K562 (cell line): ENCODE measurements around the gene SLC22A7. TPM values are rescaled to one million over a fixed set of nuclear protein-coding genes. Genes with fewer than 3 reads are reported as not detected.

Source experiments
- IFI16 ChIP-seq: fragments of 250-450 bp; sonication (Bioruptor Pico); IDR thresholded peaks from 2 replicates; pipeline ENCODE4 v2.1.2; 2022; ENCODE audit warnings: mild to moderate bottlenecking, inconsistent platforms
- RBM39 ChIP-seq: fragments of 200-400 bp; formaldehyde crosslinking; optimal IDR thresholded peaks from 2 replicates; pipeline ENCODE3; 2018; ENCODE audit warnings: low read depth, low read length
- RCOR1 ChIP-seq, 2 experiments: IDR thresholded peaks; 2 replicates each; pipeline ENCODE4 v1.6.1; 2012; ENCODE audit warnings: low read depth in 2 of 2, low read length in 2 of 2, borderline replicate concordance in 1 of 2, improper control_type of control experiment in 1 of 2
- polyA plus RNA-seq, 8 experiments: library from polyadenylated mRNA; depleted of rRNA in 4 of 8; stranded (reverse) in 5 of 8; unstranded in 3 of 8; fragments of >200 nt; fragmentation: Nextera tagmentation in 2 of 8; fragmentation: Illumina TruSeq in 1 of 8; extraction: Ambion mirVana in 2 of 8; extraction: Trizol in 1 of 8; gene quantifications; 2 replicates each; pipeline versions ENCODE4 v1.2.1 to v1.2.3, GENCODE V29; 2011 to 2014; ENCODE audit warnings: inconsistent platforms in 1 of 8, missing spikeins in 1 of 8
- total RNA-seq, 7 experiments: library from RNA; depleted of rRNA in 6 of 7; stranded (reverse); fragments of >200 nt in 6 of 7; fragmentation: Illumina TruSeq in 2 of 7; extraction: Trizol in 2 of 7; gene quantifications; 2 replicates each; pipeline versions ENCODE4 v1.2.1 to v1.2.3, GENCODE V29; 2011 to 2021; ENCODE audit warnings: low replicate concordance in 1 of 7
- TF ChIP-seq, protein P1 (sequence below): fragments of 250-450 bp; sonication (Bioruptor Pico); IDR thresholded peaks from 2 replicates; pipeline ENCODE4 v1.5.0; 2020; ENCODE audit warnings: mild to moderate bottlenecking, borderline replicate concordance
- TF ChIP-seq, protein P2 (sequence below): IDR thresholded peaks from 3 replicates; pipeline ENCODE4 v1.6.1; 2011; ENCODE audit warnings: borderline replicate concordance, mild to moderate bottlenecking, moderate library complexity; ENCODE audit not compliant: insufficient read length; ENCODE audit errors: extremely low read depth

SLC22A7 gene
- total and polyA plus RNA-seq, 9 of the 15 experiments (the other 6 are each of a cell fraction or from before 2014, with no cell fraction given), result not detected

DNA sequence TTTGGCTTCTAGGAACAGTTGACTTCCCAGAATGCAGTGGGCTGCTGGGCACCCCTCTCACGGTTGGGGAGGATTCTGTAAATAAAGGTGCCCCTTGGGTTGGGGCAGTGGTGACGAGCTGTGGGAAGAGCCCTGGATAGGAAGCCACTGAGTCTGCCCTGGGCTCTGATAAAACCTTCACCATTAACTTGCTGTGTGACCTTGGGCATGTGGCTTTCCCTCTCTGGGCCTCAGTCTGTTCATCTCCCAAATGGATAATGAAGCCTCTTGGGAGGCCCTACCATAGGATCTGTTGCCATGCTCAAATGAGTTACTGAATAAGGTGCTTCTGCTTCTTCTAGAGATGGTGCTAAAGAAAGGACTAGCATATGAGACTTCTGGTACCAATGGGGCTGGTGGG lies 6.8 kb downstream of the SLC22A7 start (continued):
- TF ChIP-seq, protein P1, sequence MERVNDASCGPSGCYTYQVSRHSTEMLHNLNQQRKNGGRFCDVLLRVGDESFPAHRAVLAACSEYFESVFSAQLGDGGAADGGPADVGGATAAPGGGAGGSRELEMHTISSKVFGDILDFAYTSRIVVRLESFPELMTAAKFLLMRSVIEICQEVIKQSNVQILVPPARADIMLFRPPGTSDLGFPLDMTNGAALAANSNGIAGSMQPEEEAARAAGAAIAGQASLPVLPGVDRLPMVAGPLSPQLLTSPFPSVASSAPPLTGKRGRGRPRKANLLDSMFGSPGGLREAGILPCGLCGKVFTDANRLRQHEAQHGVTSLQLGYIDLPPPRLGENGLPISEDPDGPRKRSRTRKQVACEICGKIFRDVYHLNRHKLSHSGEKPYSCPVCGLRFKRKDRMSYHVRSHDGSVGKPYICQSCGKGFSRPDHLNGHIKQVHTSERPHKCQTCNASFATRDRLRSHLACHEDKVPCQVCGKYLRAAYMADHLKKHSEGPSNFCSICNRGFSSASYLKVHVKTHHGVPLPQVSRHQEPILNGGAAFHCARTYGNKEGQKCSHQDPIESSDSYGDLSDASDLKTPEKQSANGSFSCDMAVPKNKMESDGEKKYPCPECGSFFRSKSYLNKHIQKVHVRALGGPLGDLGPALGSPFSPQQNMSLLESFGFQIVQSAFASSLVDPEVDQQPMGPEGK (CRISPR knock-in tag), result no peak
- no peak for TF ChIP-seq IFI16 (CRISPR knock-in tag)
- 0 out of 4 replicates have a peak, but pooled peaks of 1 of the 2 experiments have one; percentile 20 for TF ChIP-seq RCOR1 (IDR thresholded peaks at IDR 0.05; ENCODE audit: borderline replicate concordance in 1 of 2, low read depth in 2 of 2, low read length in 2 of 2)
- TF ChIP-seq RBM39, result no peak
- TF ChIP-seq, protein P2, sequence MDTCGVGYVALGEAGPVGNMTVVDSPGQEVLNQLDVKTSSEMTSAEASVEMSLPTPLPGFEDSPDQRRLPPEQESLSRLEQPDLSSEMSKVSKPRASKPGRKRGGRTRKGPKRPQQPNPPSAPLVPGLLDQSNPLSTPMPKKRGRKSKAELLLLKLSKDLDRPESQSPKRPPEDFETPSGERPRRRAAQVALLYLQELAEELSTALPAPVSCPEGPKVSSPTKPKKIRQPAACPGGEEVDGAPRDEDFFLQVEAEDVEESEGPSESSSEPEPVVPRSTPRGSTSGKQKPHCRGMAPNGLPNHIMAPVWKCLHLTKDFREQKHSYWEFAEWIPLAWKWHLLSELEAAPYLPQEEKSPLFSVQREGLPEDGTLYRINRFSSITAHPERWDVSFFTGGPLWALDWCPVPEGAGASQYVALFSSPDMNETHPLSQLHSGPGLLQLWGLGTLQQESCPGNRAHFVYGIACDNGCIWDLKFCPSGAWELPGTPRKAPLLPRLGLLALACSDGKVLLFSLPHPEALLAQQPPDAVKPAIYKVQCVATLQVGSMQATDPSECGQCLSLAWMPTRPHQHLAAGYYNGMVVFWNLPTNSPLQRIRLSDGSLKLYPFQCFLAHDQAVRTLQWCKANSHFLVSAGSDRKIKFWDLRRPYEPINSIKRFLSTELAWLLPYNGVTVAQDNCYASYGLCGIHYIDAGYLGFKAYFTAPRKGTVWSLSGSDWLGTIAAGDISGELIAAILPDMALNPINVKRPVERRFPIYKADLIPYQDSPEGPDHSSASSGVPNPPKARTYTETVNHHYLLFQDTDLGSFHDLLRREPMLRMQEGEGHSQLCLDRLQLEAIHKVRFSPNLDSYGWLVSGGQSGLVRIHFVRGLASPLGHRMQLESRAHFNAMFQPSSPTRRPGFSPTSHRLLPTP, result no peak
